ENCODE results near the gene ANO1.

ANO1 gene

GRCh38 chr11:70173018-70173417 lies 94.9 kb downstream of the ANO1 start:
- Histone ChIP-seq H3K36me3 (no peaks in the 10 kb centered on the region), H3K4me2 (no peak overlapping the region), H3K4me3 (no peak overlapping the region), H3K4me1 (peaks cover 34% of the 10 kb centered on the region), H3K27ac (no peak overlapping the region), H3K9ac (no peak overlapping the region), H3K9me3 (no peaks in the 10 kb centered on the region), H4K20me1 (no peaks in the 10 kb centered on the region), H3K27me3 (no peaks in the 10 kb centered on the region)
- no peak for TF ChIP-seq Cebpa-rat (IDR thresholded peaks at IDR 0.05)

GRCh38 chr11:70174547-70175235 lies 96.6 kb downstream of the ANO1 start:
- Histone ChIP-seq H3K4me3 (no peak overlapping the region), H3K9ac (peak overlapping the region; percentile 53; the same call in 1 of the 2 replicates), H3K9me3 (no peaks in the 10 kb centered on the region), H4K20me1 (no peaks in the 10 kb centered on the region), H3K27ac (peak overlapping the region; percentile 85), H3K4me2 (peak overlapping the region; percentile 83), H3K27me3 (no peaks in the 10 kb centered on the region), H3K36me3 (no peaks in the 10 kb centered on the region), H3K4me1 (peaks cover 22% of the 10 kb centered on the region)
- TF ChIP-seq Cebpa-rat (IDR thresholded peaks at IDR 0.05): no peak

GRCh38 chr11:70175236-70175698 lies 97.2 kb downstream of the ANO1 start:
- TF ChIP-seq Cebpa-rat (IDR thresholded peaks at IDR 0.05): no peak
- Histone ChIP-seq H3K9me3 (no peaks in the 10 kb centered on the region), H3K9ac (peak overlapping the region; percentile 53; the same call in 1 of the 2 replicates), H3K4me1 (peaks cover 18% of the 10 kb centered on the region), H3K27ac (peak overlapping the region; percentile 85), H3K27me3 (no peaks in the 10 kb centered on the region), H3K4me3 (no peak overlapping the region), H4K20me1 (no peaks in the 10 kb centered on the region), H3K36me3 (no peaks in the 10 kb centered on the region), H3K4me2 (peak overlapping the region; percentile 83)

- Histone ChIP-seq H3K9me3 (no peaks in the 10 kb centered on the region), H3K36me3 (no peaks in the 10 kb centered on the region), H3K9ac (no peak overlapping the region), H3K4me2 (no peak overlapping the region), H3K27ac (no peak overlapping the region), H4K20me1 (no peaks in the 10 kb centered on the region), H3K27me3 (no peaks in the 10 kb centered on the region), H3K4me3 (no peak overlapping the region), H3K4me1 (peaks cover 18% of the 10 kb centered on the region)
- no peak for TF ChIP-seq Cebpa-rat (IDR thresholded peaks at IDR 0.05)
Observed at GRCh38 chr11:70176940-70177689, 99.0 kb downstream of the ANO1 start.

DNA sequence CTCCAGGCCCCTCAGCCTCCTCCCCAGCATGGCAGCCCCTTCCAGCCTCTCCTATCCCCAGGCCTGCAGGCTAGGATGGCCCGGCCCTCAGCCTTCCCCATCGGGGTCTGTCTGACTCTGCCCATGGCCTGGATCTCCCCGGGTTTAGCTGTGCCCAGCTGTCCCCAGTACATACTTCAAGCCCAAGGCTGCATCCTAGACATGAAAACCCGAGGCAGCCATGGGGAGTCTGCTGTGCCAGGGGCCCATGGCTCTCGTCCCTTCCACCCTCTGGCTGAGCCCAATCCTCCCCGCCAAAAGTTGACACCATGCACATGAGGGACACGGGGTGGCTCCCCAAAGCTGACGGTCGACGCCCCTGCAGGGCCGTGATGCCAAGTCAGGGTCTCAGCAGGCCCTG lies 102.8 kb downstream of the ANO1 start:
- no peak overlapping the region for H3K4me3 ChIP-seq
- no peak overlapping the region for H3K4me2 ChIP-seq
- no peaks in the 10 kb centered on the region for H3K36me3 ChIP-seq
- H3K27ac ChIP-seq: no peak overlapping the region
- no peak overlapping the region for H3K9ac ChIP-seq
- H3K27me3 ChIP-seq: no peaks in the 10 kb centered on the region
- H3K9me3 ChIP-seq: no peaks in the 10 kb centered on the region
- TF ChIP-seq Cebpa-rat (IDR thresholded peaks at IDR 0.05): no peak
- no peaks in the 10 kb centered on the region for H4K20me1 ChIP-seq
- H3K4me1 ChIP-seq: peaks cover 32% of the 10 kb centered on the region

DNA sequence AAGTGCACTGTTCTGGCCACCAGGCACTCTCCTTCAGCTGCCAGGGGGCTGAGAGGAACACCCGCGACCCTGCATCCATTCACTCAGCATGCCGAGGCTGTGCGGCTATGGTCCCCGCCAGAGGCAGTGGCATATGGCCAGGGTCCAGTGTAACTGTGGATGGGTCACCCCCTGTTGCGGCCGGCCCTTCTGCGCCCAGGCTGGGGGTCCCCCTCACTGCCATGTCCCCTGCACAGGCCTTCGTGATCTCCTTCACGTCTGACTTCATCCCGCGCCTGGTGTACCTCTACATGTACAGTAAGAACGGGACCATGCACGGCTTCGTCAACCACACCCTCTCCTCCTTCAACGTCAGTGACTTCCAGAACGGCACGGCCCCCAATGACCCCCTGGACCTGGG lies 104.1 kb downstream of the ANO1 start:
- Histone ChIP-seq H4K20me1 (no peaks in the 10 kb centered on the region), H3K9ac (no peak overlapping the region), H3K27me3 (no peaks in the 10 kb centered on the region), H3K4me1 (peaks cover 45% of the 10 kb centered on the region), H3K4me2 (no peak overlapping the region), H3K36me3 (no peaks in the 10 kb centered on the region), H3K4me3 (no peak overlapping the region), H3K9me3 (no peaks in the 10 kb centered on the region), H3K27ac (no peak overlapping the region)
- TF ChIP-seq Cebpa-rat (IDR thresholded peaks at IDR 0.05): no peak

DNA sequence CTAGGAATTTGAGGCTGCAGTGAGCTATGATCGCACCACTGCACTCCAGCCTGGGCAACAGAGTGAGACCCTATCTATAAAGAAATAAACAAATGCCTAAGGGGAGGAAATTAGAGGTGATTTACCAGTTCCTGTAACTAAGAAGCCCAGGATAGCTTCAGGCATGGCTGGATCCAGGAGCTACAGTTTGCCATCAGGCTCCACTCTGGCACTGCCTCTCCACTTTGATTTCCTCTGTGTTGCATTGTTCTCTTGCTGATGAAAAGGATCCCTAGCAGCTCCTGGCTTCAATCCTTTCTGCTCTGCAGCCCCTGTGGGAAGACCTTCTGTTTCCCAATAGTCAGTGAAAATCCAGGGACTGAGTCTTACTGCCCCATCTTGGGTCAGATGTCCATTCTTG lies 104.9 kb downstream of the ANO1 start:
- H3K27me3 ChIP-seq: no peaks in the 10 kb centered on the region
- no peaks in the 10 kb centered on the region for H3K9me3 ChIP-seq
- TF ChIP-seq Cebpa-rat (IDR thresholded peaks at IDR 0.05): no peak
- H3K4me3 ChIP-seq: no peak overlapping the region
- H4K20me1 ChIP-seq: no peaks in the 10 kb centered on the region
- peaks cover 47% of the 10 kb centered on the region for H3K4me1 ChIP-seq
- no peak overlapping the region for H3K27ac ChIP-seq
- H3K9ac ChIP-seq: no peak overlapping the region
- peak overlapping the region; percentile 83 for H3K4me2 ChIP-seq
- H3K36me3 ChIP-seq: no peaks in the 10 kb centered on the region

DNA sequence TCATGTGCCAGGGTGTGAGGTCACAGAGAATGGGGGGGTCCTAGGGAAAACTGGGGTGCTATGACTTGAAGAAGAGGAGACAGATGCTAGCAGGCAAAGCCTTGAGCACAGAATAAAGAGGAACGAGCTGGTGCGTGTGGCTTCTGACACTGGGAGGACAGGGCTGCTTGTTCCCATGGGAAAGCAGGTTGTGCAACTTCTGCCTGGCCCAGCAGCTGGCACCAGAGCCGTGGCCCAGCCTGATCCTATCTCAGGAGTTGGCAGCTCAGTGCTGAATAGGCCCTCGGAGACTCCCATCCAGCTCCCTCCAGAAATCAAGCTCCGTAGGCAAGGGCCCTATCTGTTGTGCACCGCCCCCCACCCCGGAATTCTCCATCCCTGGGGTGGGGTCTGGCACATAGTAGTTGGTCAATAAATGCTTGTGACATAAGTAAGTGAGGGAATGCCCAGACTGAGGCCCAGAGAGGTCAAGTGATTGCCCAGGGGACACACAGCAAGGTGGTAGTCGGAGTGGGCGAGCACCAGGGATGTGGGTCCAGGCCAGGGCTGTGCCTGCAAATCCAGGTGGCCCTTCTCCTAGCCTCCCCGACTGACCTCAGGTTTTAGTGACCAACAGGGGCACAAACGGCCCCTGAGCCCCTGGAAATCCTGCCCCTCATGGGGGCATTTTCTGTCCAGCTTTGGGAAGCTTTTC lies 105.5 kb downstream of the ANO1 start:
- H3K4me2 ChIP-seq: peak overlapping the region; percentile 83
- no peaks in the 10 kb centered on the region for H3K27me3 ChIP-seq
- no peak overlapping the region for H3K4me3 ChIP-seq
- H4K20me1 ChIP-seq: no peaks in the 10 kb centered on the region
- H3K36me3 ChIP-seq: no peaks in the 10 kb centered on the region
- peaks cover 47% of the 10 kb centered on the region for H3K4me1 ChIP-seq
- peak; percentile 95 for TF ChIP-seq Cebpa-rat (IDR thresholded peaks at IDR 0.05)
- no peaks in the 10 kb centered on the region for H3K9me3 ChIP-seq
- no peak overlapping the region for H3K9ac ChIP-seq
- peak overlapping the region; percentile 18; the same call in 1 of the 2 replicates for H3K27ac ChIP-seq

DNA sequence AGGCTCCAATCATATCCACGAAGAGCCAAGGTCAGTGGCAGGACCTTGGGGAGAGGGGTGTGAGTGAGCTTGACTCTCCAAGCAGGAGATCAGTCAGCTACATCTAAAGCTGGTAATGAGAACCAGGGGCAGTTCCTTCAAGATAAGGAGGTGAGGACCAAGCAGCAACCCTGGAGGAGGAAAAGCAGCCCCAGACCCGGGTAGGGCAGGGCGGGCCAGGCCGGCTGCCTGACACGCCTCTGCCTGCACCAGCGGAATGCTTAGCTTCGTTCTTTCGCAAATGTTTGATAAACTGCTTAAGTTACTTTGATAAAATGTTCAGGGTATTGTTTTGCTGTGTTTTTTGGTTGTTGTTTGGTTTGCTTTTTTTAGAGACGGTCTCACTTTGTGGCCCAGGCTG lies 106.3 kb downstream of the ANO1 start:
- H3K36me3 ChIP-seq: no peaks in the 10 kb centered on the region

More for the DNA sequence above, 106.3 kb downstream of the ANO1 start:
- H3K4me3 ChIP-seq: no peak overlapping the region
- peaks cover 47% of the 10 kb centered on the region for H3K4me1 ChIP-seq
- no peak for TF ChIP-seq Cebpa-rat (IDR thresholded peaks at IDR 0.05)
- H3K9ac ChIP-seq: no peak overlapping the region
- H3K27ac ChIP-seq: peak overlapping the region; percentile 18; the same call in 1 of the 2 replicates
- H3K27me3 ChIP-seq: no peaks in the 10 kb centered on the region
- H3K9me3 ChIP-seq: no peaks in the 10 kb centered on the region
- peak overlapping the region; percentile 83 for H3K4me2 ChIP-seq
- no peaks in the 10 kb centered on the region for H4K20me1 ChIP-seq
